IgD-negative memory B cell (primary cell): Measurements from ENCODE around the gene HDAC1. TPM values are rescaled to one million over a fixed set of nuclear protein-coding genes. Genes with fewer than 3 reads are reported as not detected.

Experiments used
- H3K27ac Mint-ChIP-seq, 3 donors: one replicate each; pipeline ENCODE4 v1.8.0; 2020 to 2022; ENCODE audit warnings: mild to moderate bottlenecking in 3 of 3, mixed read lengths in 3 of 3, moderate library complexity in 1 of 3
- H3K27me3 Mint-ChIP-seq: one replicate; pipeline ENCODE4 v1.8.0; 2021; ENCODE audit warnings: mixed read lengths
- H3K36me3 Mint-ChIP-seq: one replicate; pipeline ENCODE4 v1.8.0; 2020; ENCODE audit warnings: mild to moderate bottlenecking, mixed read lengths
- H3K4me1 Mint-ChIP-seq, 3 donors: one replicate each; pipeline ENCODE4 v1.8.0; 2020 to 2022; ENCODE audit warnings: mixed read lengths in 3 of 3, mild to moderate bottlenecking in 1 of 3
- H3K4me3 Mint-ChIP-seq, 4 donors: one replicate each; pipeline ENCODE4 v1.8.0; 2020 to 2022; ENCODE audit warnings: mild to moderate bottlenecking in 4 of 4, mixed read lengths in 4 of 4, moderate library complexity in 3 of 4
- H3K9me3 Mint-ChIP-seq, 3 donors: one replicate each; pipeline ENCODE4 v1.8.0; 2020 to 2021; ENCODE audit warnings: mixed read lengths in 3 of 3, mild to moderate bottlenecking in 1 of 3
- polyA plus RNA-seq: library from polyadenylated mRNA; unstranded; fragments of 300-500 nt; fragmentation: Illumina TruSeq; gene quantifications from one replicate; pipeline ENCODE4 v1.2.3, GENCODE V29; 2021

The HDAC1 gene
- polyA plus RNA-seq, 1 donor from 2014 or later, result 183 TPM

- H3K4me3 Mint-ChIP-seq, result peak overlapping the region in 1 of 4 donors; percentile 13
- no peaks in the 10 kb centered on the region for H3K9me3 Mint-ChIP-seq
- H3K4me1 Mint-ChIP-seq, result peaks cover 11 to 26% (median 21%) of the 10 kb centered on the region in 3 donors
- peaks cover 6% of the 10 kb centered on the region for H3K36me3 Mint-ChIP-seq
- no peaks in the 10 kb centered on the region for H3K27me3 Mint-ChIP-seq
- peak overlapping the region; percentile 59 to 73 (median 59) for H3K27ac Mint-ChIP-seq
These were observed 39.7 kb downstream of the HDAC1 start for GRCh38 chr1:32331549-32331948.

DNA sequence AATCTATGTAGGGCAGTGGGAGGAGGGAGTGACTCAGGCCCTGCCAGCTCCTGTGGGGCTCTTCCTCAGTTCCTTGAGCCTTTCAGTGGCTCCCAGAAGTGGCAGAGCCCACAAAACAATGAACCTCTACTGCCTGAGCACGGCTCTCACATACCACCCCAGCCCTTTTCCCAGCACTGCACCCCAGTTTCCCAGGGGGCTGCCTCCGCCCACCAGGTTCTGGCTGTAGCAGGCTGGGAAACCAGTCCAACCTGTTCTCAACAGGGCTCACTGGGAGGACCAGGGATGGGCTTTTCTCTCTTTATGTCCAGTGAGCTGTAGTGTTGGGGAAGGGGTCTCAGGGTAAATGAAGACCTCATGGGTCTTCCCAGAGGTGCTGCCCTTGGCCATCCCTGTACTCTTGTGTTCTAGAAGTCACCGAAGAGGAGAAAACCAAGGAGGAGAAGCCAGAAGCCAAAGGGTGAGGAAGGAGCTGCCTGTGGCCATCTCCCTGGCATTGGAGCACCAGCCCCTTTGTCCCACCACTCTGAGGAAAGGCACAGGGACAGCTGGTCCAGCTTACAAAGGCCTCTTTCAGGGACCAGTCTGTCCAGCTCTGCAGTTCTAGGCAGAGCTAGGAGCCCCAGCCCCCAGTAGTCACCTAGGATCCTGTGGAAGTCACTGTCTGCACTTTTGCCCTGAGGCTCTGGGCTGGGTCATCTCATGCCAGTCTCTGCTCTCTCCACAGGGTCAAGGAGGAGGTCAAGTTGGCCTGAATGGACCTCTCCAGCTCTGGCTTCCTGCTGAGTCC is 40.6 kb downstream of the HDAC1 start:
- no peaks in the 10 kb centered on the region for H3K27me3 Mint-ChIP-seq
- no peak overlapping the region for H3K4me3 Mint-ChIP-seq
- peaks cover 6% of the 10 kb centered on the region for H3K36me3 Mint-ChIP-seq
- peak overlapping the region in 1 of 3 donors; percentile 59 for H3K27ac Mint-ChIP-seq
- H3K4me1 Mint-ChIP-seq, result peaks cover 17 to 30% (median 28%) of the 10 kb centered on the region in 3 donors
- no peaks in the 10 kb centered on the region for H3K9me3 Mint-ChIP-seq

GRCh38 chr1:32333251-32333963 is 41.5 kb downstream of the HDAC1 start:
- Mint-ChIP-seq H3K4me3 (peak overlapping the region; percentile 3 to 69 (median 58)), H3K4me1 (peaks cover 24 to 36% (median 35%) of the 10 kb centered on the region in 3 donors), H3K36me3 (peaks cover 6% of the 10 kb centered on the region), H3K27me3 (no peaks in the 10 kb centered on the region), H3K9me3 (no peaks in the 10 kb centered on the region), H3K27ac (peak overlapping the region; percentile 17 to 87 (median 70))

DNA sequence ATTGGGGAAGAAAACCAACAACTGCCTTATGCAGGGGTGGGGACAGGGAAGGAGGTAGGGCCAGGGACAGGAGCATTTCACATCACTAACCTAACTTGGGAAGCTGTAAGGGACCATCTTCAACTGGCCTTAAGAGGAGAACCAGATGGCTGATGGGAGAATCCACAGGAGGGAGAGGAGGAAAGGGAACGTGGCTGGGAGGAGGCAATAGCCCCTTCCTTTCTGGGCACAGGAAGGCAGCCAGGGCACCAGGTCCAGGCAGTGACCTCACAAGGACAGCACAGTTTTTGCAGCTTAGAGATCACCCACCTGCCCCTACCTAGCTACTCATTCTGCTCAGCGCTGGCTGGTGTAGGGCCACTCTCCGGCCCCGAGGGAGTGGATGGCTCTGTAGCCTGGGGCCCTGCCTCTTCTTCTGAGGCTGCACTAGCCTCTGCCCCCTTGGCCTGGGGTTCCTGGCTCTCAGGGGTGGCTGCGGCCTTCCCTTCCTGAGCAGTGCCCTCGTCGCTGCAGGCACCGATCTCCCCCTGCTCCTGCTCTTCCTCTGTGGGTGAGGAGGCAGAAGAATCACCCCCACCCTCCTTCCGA is 42.5 kb downstream of the HDAC1 start:
- Mint-ChIP-seq H3K27ac (peak overlapping the region; percentile 70 to 89 (median 87)), H3K36me3 (peaks cover 4% of the 10 kb centered on the region), H3K9me3 (no peaks in the 10 kb centered on the region), H3K27me3 (peaks cover 1% of the 10 kb centered on the region), H3K4me1 (peaks cover 28 to 44% (median 39%) of the 10 kb centered on the region in 3 donors), H3K4me3 (peak overlapping the region; percentile 87 to 93 (median 91))

GRCh38 chr1:32334864-32335534 is 43.1 kb downstream of the HDAC1 start:
- Mint-ChIP-seq H3K27ac (peak overlapping the region; percentile 70 to 89 (median 87)), H3K36me3 (no peaks in the 10 kb centered on the region), H3K4me3 (peak overlapping the region; percentile 87 to 93 (median 91)), H3K27me3 (peaks cover 1% of the 10 kb centered on the region), H3K9me3 (no peaks in the 10 kb centered on the region), H3K4me1 (peaks cover 34 to 48% (median 43%) of the 10 kb centered on the region in 3 donors)

GRCh38 chr1:32335535-32335789 is 43.6 kb downstream of the HDAC1 start:
- Mint-ChIP-seq H3K36me3 (no peaks in the 10 kb centered on the region), H3K27ac (no peak overlapping the region), H3K4me3 (peak overlapping the region in 3 of 4 donors; percentile 87 to 93 (median 90)), H3K27me3 (peaks cover 1% of the 10 kb centered on the region), H3K9me3 (no peaks in the 10 kb centered on the region), H3K4me1 (peaks cover 34 to 49% (median 43%) of the 10 kb centered on the region in 3 donors)

DNA sequence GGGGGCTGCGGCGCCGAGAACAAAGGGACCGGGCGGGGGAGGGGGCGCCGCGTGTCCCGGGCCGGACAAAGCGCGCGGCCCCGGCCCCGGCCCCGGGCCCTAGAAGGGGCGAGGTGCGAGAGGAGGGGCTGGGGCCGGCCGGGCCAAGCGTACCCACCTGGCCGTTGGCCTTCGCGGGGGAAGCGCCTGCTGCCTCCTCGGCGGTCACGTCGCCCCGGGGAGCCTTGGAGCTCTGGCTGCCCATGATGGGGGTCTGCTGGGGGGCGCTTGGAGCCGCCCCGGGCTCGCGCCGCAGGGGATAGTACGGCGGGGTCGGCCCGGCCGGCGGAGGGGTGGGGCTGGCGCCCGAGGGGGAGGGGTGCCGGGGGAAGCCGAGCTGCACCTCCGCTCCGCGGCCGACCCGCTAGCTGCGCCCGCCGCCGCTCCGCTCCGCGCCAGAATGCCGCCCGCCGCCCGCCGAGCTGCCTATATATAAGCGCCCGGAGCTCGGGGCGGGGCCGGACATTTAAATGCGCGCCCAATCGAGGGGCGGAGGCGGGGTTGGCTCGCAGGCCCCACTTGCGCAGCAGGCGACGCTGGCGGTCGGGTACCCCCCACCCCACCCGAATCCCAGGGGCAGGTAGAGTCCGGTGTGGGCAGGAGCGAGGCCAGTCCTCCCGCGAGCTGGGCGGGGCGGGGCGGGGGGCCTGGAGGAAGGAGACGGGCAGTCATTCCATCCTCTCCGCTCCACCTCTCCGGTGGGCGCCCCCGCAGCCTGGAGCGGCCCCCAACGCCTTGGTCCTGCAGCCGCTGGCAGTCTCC is 44.1 kb downstream of the HDAC1 start, which contains the start of gene MARCKSL1:
Gene MARCKSL1, minus strand, starts transcription at position 444 of the 801 bp plus-strand sequence. Its CDS starts 200 bp downstream, at position 244.
- H3K4me1 Mint-ChIP-seq, result peaks cover 34 to 47% (median 43%) of the 10 kb centered on the region in 3 donors
- peaks cover 1% of the 10 kb centered on the region for H3K27me3 Mint-ChIP-seq
- H3K27ac Mint-ChIP-seq, result peak within 1 kb of the TSS; percentile 88 to 92 (median 89)
- H3K36me3 Mint-ChIP-seq, result no peaks in the 10 kb centered on the region
- no peaks in the 10 kb centered on the region for H3K9me3 Mint-ChIP-seq
- H3K4me3 Mint-ChIP-seq, result peak within 1 kb of the TSS; percentile 87 to 93 (median 91)

DNA sequence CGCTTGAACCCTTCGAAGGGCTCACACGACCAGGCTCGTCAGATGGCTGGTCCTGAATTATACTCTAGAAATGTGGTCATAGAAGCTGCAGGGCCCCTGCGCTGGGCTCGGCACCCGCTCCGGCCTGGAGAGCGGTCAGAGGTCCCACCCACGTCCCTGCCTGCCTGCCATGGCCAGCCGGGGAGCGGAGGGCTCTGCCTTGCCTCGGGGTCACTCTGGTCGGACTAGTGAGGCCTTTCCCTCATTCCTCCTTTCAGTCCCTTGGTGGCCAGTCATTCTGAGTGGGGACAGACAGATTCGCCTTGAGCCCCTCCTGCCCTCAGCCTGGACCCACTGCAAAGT is 44.7 kb downstream of the HDAC1 start:
- Mint-ChIP-seq H3K27ac (peak overlapping the region; percentile 58 to 92 (median 88)), H3K9me3 (no peaks in the 10 kb centered on the region), H3K4me1 (peaks cover 34 to 47% (median 40%) of the 10 kb centered on the region in 3 donors), H3K36me3 (no peaks in the 10 kb centered on the region), H3K27me3 (peaks cover 1% of the 10 kb centered on the region), H3K4me3 (peak overlapping the region; percentile 82 to 88 (median 84))

GRCh38 chr1:32336963-32337675 is 45.2 kb downstream of the HDAC1 start:
- H3K27ac Mint-ChIP-seq, result peak overlapping the region; percentile 82 to 92 (median 88)
- peaks cover 34 to 47% (median 38%) of the 10 kb centered on the region in 3 donors for H3K4me1 Mint-ChIP-seq
- H3K4me3 Mint-ChIP-seq, result peak overlapping the region; percentile 82 to 88 (median 84)
- H3K27me3 Mint-ChIP-seq, result peaks cover 1% of the 10 kb centered on the region
- H3K9me3 Mint-ChIP-seq, result no peaks in the 10 kb centered on the region
- H3K36me3 Mint-ChIP-seq, result no peaks in the 10 kb centered on the region

GRCh38 chr1:32337855-32338636 is 46.2 kb downstream of the HDAC1 start:
- no peaks in the 10 kb centered on the region for H3K36me3 Mint-ChIP-seq
- H3K27ac Mint-ChIP-seq, result peak overlapping the region; percentile 82 to 92 (median 88)
- peak overlapping the region; percentile 64 to 88 (median 75) for H3K4me3 Mint-ChIP-seq
- peaks cover 1% of the 10 kb centered on the region for H3K27me3 Mint-ChIP-seq
- peaks cover 34 to 48% (median 38%) of the 10 kb centered on the region in 3 donors for H3K4me1 Mint-ChIP-seq
- H3K9me3 Mint-ChIP-seq, result no peaks in the 10 kb centered on the region

DNA sequence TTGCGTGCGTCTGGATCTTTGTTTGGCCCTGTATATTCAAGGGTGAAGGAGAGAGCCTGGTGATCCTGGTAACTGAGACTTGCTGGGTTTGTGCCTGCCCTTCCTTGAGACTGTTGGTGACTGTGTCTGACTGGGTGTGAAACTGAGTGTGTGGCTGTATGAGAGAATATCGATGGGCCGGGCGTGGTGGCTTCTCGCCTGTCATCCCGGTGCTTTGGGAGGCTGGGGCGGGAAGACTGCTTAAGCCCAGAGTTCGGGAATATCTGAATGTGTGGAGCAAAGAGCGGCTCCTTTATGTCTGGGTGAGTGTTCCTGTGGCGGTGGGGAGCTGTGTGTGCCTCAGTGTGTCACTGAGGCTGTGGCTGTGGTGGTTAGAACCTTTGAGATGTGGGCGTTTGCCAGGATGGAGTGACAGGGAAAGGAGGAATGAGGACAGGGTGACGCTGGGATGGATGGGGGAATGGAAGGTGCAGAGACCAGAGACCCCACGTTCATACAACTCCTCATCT is 46.8 kb downstream of the HDAC1 start:
- H3K36me3 Mint-ChIP-seq, result no peaks in the 10 kb centered on the region
- H3K27me3 Mint-ChIP-seq, result peaks cover 1% of the 10 kb centered on the region
- no peaks in the 10 kb centered on the region for H3K9me3 Mint-ChIP-seq
- H3K4me3 Mint-ChIP-seq, result peak overlapping the region in 2 of 4 donors; percentile 16 to 39
- peaks cover 28 to 43% (median 34%) of the 10 kb centered on the region in 3 donors for H3K4me1 Mint-ChIP-seq
- H3K27ac Mint-ChIP-seq, result peak overlapping the region in 1 of 3 donors; percentile 29

GRCh38 chr1:32339363-32339978 is 47.6 kb downstream of the HDAC1 start:
- H3K27me3 Mint-ChIP-seq, result peaks cover 1% of the 10 kb centered on the region
- no peaks in the 10 kb centered on the region for H3K36me3 Mint-ChIP-seq
- H3K27ac Mint-ChIP-seq, result peak overlapping the region in 2 of 3 donors; percentile 7 to 39
- peaks cover 23 to 36% (median 29%) of the 10 kb centered on the region in 3 donors for H3K4me1 Mint-ChIP-seq
- peak overlapping the region in 3 of 4 donors; percentile 8 to 49 (median 43) for H3K4me3 Mint-ChIP-seq
- no peaks in the 10 kb centered on the region for H3K9me3 Mint-ChIP-seq
